T1000 (cell line): Measurements from ENCODE around the gene UNC5B.

Experiments
- DNase-seq: peaks from one replicate; lab custom pipeline; 2025; ENCODE audit warnings: mixed read lengths; lab: John Stamatoyannopoulos, UW

UNC5B gene

DNA sequence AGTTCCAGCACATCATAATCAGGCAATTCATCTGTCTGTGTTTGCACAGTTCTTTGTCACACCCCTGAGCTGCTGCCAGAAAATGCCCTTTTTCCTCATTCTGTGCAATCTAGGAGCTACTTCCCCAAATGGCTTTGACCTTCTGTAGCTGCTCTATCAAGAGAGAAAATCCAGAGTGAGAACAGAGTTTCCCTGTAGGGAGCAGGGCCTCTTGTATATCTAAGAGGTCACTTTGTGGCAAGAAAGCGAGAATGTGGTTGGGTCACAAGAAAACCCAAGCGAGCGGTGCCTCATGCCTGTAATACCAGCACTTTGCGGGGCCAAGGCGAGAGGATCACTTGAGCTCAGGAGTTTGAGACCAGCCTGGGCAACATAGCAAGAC, 131.0 kb downstream of the UNC5B start:
- no peak for DNase-seq

DNA sequence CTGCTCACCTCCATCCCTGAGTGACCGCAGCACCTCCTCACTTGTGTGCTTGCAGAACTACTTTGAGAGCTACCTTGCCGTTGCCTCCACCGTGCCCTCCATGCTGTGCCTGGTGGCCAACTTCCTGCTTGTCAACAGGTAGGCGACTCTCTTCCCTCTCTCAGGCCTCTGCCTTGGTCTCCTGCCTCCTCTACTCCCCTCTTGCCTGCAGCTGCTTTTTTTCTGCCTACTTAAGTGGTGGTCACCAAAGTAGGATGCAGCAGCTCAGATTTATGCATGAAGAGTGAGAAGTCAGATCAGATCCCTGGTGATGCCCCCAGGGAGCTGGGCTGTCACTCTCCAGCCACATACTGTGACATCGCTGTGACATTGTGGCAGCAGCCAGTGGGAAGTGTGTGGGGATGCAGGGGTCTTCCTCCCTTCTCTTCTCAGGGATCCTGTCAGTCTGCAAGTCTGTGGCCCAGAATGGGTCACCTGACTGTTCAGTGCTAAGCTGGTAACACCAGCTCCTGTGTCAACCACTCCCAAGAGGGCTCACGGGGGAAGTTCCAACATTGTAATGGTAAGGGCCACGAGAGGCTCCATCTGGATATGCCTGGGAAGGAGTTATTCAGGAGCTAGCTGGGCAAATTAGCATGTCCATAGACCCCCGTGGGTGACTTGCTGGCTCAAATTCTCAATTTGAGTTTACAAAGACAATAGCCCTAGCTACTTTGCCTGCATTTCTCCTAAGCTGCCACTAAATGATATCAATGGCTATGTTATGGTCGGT, 132.0 kb downstream of the UNC5B start:
- no peak for DNase-seq

DNA sequence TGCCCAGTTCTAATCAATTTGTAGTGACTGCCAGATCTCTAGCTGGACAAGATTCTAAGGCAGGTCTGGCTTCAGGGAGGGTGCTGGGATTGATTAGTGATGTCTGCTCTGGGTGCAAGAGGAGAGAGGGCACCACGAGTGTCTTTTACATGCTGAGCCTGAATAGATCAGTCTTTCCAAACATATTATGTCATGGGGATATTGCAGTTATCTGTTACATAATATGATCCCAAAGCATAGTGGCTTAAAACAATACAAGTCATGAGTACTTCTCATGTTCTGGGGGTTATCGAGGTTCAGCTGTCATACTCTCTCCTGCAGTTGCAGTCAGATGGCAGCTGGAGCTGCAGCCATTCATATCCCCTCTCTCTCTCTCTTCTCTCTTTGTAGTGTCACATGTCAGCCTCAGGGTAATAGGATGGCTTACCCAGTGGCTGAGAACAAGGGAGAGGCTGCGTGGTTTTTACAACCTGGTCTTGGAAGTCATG, 132.7 kb downstream of the UNC5B start:
- DNase-seq: no peak

DNA sequence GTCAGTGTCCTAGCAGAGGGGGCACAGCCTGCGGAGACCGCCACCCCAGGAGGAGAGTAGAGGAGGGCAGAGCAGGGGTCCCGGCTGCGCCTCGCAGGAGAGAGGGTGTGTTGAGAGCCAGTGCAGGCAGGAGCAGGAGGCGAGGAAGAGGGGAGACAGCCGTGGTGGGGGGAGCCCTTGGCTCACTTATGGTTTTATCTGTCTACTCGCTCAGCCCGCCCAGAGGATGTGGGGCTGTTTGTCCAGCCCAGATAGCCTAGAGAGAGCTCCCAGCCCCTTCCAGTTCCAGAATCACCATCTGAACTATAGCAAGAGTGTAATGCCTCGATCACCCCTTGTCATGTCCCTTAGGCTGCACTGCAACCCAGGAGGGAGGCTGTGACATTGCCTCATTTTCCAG, 133.3 kb downstream of the UNC5B start:
- DNase-seq: no peak

DNA sequence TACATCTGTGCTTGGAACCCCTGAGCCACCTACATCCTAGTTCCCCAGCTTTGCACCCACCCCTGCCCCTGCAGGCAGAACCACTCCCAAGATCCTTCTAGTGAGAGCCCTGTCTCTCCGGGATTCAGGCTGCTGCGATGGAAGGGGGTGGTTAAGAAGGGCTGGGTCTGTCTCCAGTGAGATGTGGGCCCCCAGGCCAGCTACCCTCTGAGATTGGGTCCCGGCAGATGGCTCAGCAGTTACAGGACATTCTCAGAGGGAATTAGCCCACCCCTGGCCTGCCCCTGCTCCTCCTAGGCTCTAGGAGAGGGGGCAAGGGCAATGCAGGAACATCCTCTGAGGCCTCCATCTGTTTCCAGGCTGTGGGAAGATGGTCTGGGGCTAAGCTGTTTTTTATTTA, 134.4 kb downstream of the UNC5B start:
- DNase-seq: no peak

DNA sequence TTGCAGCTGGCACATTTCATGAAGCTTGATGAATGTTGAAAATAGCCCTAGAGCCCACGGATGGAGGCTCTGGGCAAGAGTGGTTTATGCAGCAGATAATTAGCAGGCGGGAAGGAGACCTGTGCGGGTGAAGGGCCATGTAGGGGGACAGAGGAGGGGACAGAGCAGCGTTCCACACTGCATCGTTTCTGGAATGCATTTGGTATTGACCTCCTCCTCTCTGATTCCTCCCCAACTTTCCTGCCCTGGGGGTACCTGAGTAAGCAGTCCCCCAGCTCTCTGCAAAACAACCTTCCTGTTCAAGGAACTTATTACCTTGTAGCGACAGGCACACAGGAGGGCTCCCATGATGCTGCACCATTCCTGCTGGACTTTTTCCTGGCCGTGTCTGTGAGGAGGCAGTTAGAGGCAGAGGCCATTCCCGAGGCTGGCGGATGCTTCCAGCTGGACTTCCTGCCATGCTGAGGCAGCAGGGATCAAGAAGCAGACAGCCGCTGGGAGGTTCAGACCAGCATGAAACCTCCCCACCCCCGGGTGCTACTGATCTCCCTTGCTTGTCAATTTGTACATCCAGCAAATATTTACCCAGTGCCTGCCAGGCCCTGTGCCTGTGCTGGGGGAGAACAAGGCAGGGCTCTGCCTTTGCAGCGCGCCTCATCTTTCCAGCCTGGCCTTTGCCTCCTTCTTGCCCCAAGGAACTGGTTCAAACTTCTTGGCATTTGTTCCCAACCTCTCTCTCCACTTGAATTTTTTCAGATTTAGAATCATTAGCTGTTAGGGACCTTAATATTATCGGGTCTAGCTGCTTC, 135.4 kb downstream of the UNC5B start:
- DNase-seq: no peak

DNA sequence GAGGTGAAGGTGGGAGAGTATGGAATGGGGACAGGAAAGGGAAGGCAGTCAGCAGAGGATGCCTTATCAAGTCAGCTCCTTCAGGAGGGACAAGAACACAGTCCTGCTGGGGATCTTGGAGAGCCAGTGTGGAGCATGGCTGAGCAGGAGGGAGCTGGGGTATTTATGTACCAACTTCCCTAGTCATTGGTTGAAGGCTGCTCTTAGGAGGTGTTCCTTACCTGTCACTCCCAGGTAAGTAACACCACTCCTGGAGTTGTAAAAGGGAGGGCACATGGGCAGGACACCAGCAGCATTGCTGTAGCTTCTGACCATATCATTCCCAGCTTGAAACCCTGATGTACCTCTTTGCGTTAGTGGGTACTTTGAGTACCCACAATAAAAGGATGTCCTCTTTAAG, 136.5 kb downstream of the UNC5B start:
- no peak for DNase-seq

DNA sequence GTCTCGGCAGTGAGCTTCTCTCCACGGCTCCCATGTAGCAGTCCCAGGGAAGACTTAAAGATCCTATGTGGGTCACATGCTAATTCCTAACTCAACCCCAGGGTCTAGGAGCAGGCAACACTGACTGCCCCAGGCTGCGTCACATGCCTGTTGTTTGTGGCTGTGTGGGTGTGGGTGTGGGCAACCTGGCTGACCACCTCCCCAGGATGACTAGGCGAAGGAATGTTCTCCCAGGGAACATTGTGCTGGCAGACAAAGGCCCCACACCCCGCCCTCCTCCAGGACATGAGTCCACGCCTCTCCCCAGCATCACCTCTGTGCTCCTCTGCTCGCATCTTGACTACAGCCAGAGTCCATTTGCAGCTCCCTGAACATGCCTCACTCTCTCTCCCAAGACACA, 137.0 kb downstream of the UNC5B start:
- DNase-seq: no peak

DNA sequence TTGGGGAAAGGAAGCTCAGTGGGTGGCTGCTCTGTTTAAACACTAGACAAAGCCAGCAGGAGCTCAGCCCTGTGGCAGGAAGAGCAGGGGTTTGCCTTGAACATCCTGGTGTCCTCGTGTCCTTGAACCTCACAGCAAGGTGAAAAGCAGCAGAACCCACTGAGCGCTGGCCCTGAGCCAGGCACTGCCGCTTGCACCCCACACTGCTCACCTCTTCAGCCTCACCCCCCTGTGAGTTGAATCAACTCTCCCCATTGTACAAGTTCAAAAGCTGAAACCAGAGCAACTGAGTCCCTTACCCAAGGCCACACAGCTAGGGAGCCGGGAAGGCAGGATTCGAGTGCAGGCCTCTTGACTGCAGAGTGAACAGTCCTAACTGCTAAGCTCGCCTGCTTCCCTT, 138.7 kb downstream of the UNC5B start:
- DNase-seq: no peak

DNA sequence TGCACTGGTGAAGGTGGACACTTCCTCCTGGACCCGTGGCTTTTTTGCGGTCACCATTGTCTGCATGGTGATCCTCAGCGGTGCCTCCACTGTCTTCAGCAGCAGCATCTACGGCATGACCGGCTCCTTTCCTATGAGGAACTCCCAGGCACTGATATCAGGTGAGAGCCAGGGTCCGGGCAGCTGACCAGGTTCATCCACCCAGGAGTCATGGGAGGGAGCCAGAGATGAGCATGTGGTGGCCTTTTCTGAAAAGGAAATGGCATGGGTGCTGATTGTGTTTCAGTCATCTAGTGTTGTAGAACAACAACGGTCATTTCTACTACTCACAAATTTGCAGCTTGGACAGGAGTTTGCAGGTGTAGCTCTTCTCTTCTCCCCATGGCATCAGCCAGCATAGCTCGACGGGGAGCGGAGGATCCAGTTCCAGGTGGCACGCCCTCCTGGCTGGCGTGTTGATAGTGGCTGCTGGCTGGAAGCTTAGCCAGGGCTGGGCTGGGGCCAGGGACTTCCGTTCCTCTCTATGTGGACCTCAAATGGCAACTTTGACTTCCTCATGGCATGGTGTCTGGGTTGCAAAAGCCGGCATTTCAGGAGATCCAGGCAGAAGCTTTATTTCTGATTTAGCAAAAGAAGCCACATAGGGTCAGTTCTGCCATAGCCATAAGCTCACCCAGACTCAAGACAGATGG, 139.4 kb downstream of the UNC5B start:
- DNase-seq: no peak
